ENCODE measurements around the gene MAN2C1. TPM values are rescaled to one million over a fixed set of nuclear protein-coding genes. Genes with fewer than 3 reads are reported as not detected.

MAN2C1 gene
- 198 TPM for total RNA-seq

GRCh38 chr15:75367913-75368688, at the start of gene MAN2C1:
Gene MAN2C1, minus strand, starts transcription at chr15:75368607. Its CDS starts 24 bp downstream, at chr15:75368583.
- H3K4me1 ChIP-seq = peaks cover 20% of the 10 kb centered on the region
- DNase-seq (ENCODE audit: extremely low spot score in 2 of 2) = peak in 1 of 2 donors; percentile 95
- H3K27me3 ChIP-seq = no peaks in the 10 kb centered on the region
- no peaks in the 10 kb centered on the region for H3K9me3 ChIP-seq
- H3K36me3 ChIP-seq = peaks cover 0 to 47% of the 10 kb centered on the region in 2 donors
- peak within 1 kb of the TSS; percentile 91 for H3K27ac ChIP-seq
- H3K4me3 ChIP-seq = peak within 1 kb of the TSS; percentile 68 to 81
- peak in 1 of 2 donors; percentile 68 for TF ChIP-seq POLR2A (IDR thresholded peaks at IDR 0.05)
- TF ChIP-seq POLR2AphosphoS5 (IDR thresholded peaks at IDR 0.05; ENCODE audit: insufficient read depth in 1 of 2, low read depth in 1 of 2) = peak; percentile 55 to 96
- peak in 1 of 3 experiments; percentile 60 for TF ChIP-seq CTCF (IDR thresholded peaks at IDR 0.05)
- intact Hi-C loops (cut with DNase I) = loop anchor here (2.0 to 5.0 kb wide), 2 partner anchors 85 to 269 kb away; no protein-coding TSS in a partner anchor

- H3K4me3 ChIP-seq = no peak overlapping the region
- H3K36me3 ChIP-seq = peaks cover 0 to 38% of the 10 kb centered on the region in 2 donors
- intact Hi-C loops (cut with DNase I) = no loop called here
- TF ChIP-seq POLR2AphosphoS5 (IDR thresholded peaks at IDR 0.05; ENCODE audit: insufficient read depth in 1 of 2, low read depth in 1 of 2) (no peak), POLR2A (IDR thresholded peaks at IDR 0.05) (no peak), CTCF (IDR thresholded peaks at IDR 0.05) (no peak)
- H3K27me3 ChIP-seq = no peaks in the 10 kb centered on the region
- no peaks in the 10 kb centered on the region for H3K9me3 ChIP-seq
- H3K4me1 ChIP-seq = peaks cover 13% of the 10 kb centered on the region
- DNase-seq (ENCODE audit: extremely low spot score in 2 of 2) = no peak
- H3K27ac ChIP-seq = no peak overlapping the region
Observed at GRCh38 chr15:75416584-75416983, 48.2 kb upstream of the MAN2C1 start.

- TF ChIP-seq POLR2A (IDR thresholded peaks at IDR 0.05) = no peak
- TF ChIP-seq POLR2AphosphoS5 (IDR thresholded peaks at IDR 0.05; ENCODE audit: insufficient read depth in 1 of 2, low read depth in 1 of 2) = no peak
- no peak for TF ChIP-seq CTCF (IDR thresholded peaks at IDR 0.05)
- no peaks in the 10 kb centered on the region for H3K4me1 ChIP-seq
- no peaks in the 10 kb centered on the region for H3K27me3 ChIP-seq
- no peak overlapping the region for H3K4me3 ChIP-seq
- peaks cover 0 to 76% of the 10 kb centered on the region in 2 donors for H3K36me3 ChIP-seq
- DNase-seq (ENCODE audit: extremely low spot score in 2 of 2) = no peak
- intact Hi-C loops (cut with DNase I) = no loop called here
- H3K9me3 ChIP-seq = no peaks in the 10 kb centered on the region
- H3K27ac ChIP-seq = no peak overlapping the region
Observed at GRCh38 chr15:75410196-75410595, 41.8 kb upstream of the MAN2C1 start.

- Histone ChIP-seq H3K27me3 (no peaks in the 10 kb centered on the region), H3K4me3 (no peak overlapping the region), H3K36me3 (peaks cover 0 to 82% of the 10 kb centered on the region in 2 donors), H3K9me3 (no peaks in the 10 kb centered on the region), H3K4me1 (no peaks in the 10 kb centered on the region), H3K27ac (no peak overlapping the region)
- intact Hi-C loops (cut with DNase I) = no loop called here
- no peak for DNase-seq (ENCODE audit: extremely low spot score in 2 of 2)
- TF ChIP-seq POLR2A (IDR thresholded peaks at IDR 0.05) = no peak
- no peak for TF ChIP-seq CTCF (IDR thresholded peaks at IDR 0.05)
- no peak for TF ChIP-seq POLR2AphosphoS5 (IDR thresholded peaks at IDR 0.05; ENCODE audit: insufficient read depth in 1 of 2, low read depth in 1 of 2)
Observed at GRCh38 chr15:75407083-75407482, 38.7 kb upstream of the MAN2C1 start.

GRCh38 chr15:75403892-75404291, 35.5 kb upstream of the MAN2C1 start:
- intact Hi-C loops (cut with DNase I) = no loop called here
- no peaks in the 10 kb centered on the region for H3K9me3 ChIP-seq
- H3K27ac ChIP-seq = no peak overlapping the region
- DNase-seq (ENCODE audit: extremely low spot score in 2 of 2) = no peak
- no peak overlapping the region for H3K4me3 ChIP-seq
- H3K36me3 ChIP-seq = peaks cover 0 to 80% of the 10 kb centered on the region in 2 donors
- no peak for TF ChIP-seq POLR2A (IDR thresholded peaks at IDR 0.05)
- TF ChIP-seq CTCF (IDR thresholded peaks at IDR 0.05) = no peak
- TF ChIP-seq POLR2AphosphoS5 (IDR thresholded peaks at IDR 0.05; ENCODE audit: insufficient read depth in 1 of 2, low read depth in 1 of 2) = no peak
- H3K27me3 ChIP-seq = no peaks in the 10 kb centered on the region
- H3K4me1 ChIP-seq = no peaks in the 10 kb centered on the region
